Measurements from ENCODE around the gene OR1M1. TPM values are rescaled to one million over a fixed set of nuclear protein-coding genes. Genes with fewer than 3 reads are reported as not detected.

OR1M1 gene
- total RNA-seq, 1 experiment from 2014 or later: not detected

- Histone ChIP-seq H3K27me3 (ENCODE audit: control insufficient read depth, insufficient read depth, low read length) (no peaks in the 10 kb centered on the region), H3K4me3 (ENCODE audit: insufficient read depth, low read depth, low read length) (no peak within 1 kb of the TSS), H3K36me3 (replicated peaks; ENCODE audit: control insufficient read depth, insufficient read depth, low read length) (no peaks in the 10 kb centered on the region)
- DNase-seq: no peak
These were observed 40.1 kb downstream of the OR1M1 start, which contains the start of gene OR7G3 for GRCh38 chr19:9126900-9127405. Gene OR7G3, minus strand, starts transcription at chr19:9126950. Its CDS starts 0 bp downstream, at chr19:9126950.

GRCh38 chr19:9128171-9128570 is 41.3 kb downstream of the OR1M1 start:
- no peaks in the 10 kb centered on the region for H3K36me3 ChIP-seq (replicated peaks; ENCODE audit: control insufficient read depth, insufficient read depth, low read length)
- DNase-seq: no peak
- H3K27me3 ChIP-seq (ENCODE audit: control insufficient read depth, insufficient read depth, low read length): no peaks in the 10 kb centered on the region
- no peak overlapping the region for H3K4me3 ChIP-seq (ENCODE audit: insufficient read depth, low read depth, low read length)

- no peak overlapping the region for H3K4me3 ChIP-seq (ENCODE audit: insufficient read depth, low read depth, low read length)
- no peaks in the 10 kb centered on the region for H3K36me3 ChIP-seq (replicated peaks; ENCODE audit: control insufficient read depth, insufficient read depth, low read length)
- H3K27me3 ChIP-seq (ENCODE audit: control insufficient read depth, insufficient read depth, low read length): no peaks in the 10 kb centered on the region
- no peak for DNase-seq
These were observed 44.1 kb downstream of the OR1M1 start for GRCh38 chr19:9130965-9131364.

- H3K4me3 ChIP-seq (ENCODE audit: insufficient read depth, low read depth, low read length): no peak overlapping the region
- no peaks in the 10 kb centered on the region for H3K36me3 ChIP-seq (replicated peaks; ENCODE audit: control insufficient read depth, insufficient read depth, low read length)
- no peak for DNase-seq
- H3K27me3 ChIP-seq (ENCODE audit: control insufficient read depth, insufficient read depth, low read length): no peaks in the 10 kb centered on the region
These were observed 45.6 kb downstream of the OR1M1 start for GRCh38 chr19:9132422-9132821.

GRCh38 chr19:9139609-9140158 is 52.8 kb downstream of the OR1M1 start:
- peak overlapping the region; percentile 92 for H3K4me3 ChIP-seq (ENCODE audit: insufficient read depth, low read depth, low read length)
- no peaks in the 10 kb centered on the region for H3K36me3 ChIP-seq (replicated peaks; ENCODE audit: control insufficient read depth, insufficient read depth, low read length)
- DNase-seq: no peak
- no peaks in the 10 kb centered on the region for H3K27me3 ChIP-seq (ENCODE audit: control insufficient read depth, insufficient read depth, low read length)

- H3K4me3 ChIP-seq (ENCODE audit: insufficient read depth, low read depth, low read length): peak within 1 kb of the TSS; percentile 92
These were observed 53.5 kb downstream of the OR1M1 start, which contains the start of gene ZNF317 for GRCh38 chr19:9140159-9140874. Gene ZNF317, plus strand, starts transcription at chr19:9140397. Its CDS starts 15,620 bp downstream, at chr19:9156017.

GRCh38 chr19:9144920-9145319 is 58.1 kb downstream of the OR1M1 start:
- no peak for DNase-seq
- no peak overlapping the region for H3K4me3 ChIP-seq (ENCODE audit: insufficient read depth, low read depth, low read length)

More at GRCh38 chr19:9140159-9140874, 53.5 kb downstream of the OR1M1 start, which contains the start of gene ZNF317:
- H3K27me3 ChIP-seq (ENCODE audit: control insufficient read depth, insufficient read depth, low read length): no peaks in the 10 kb centered on the region
- H3K36me3 ChIP-seq (replicated peaks; ENCODE audit: control insufficient read depth, insufficient read depth, low read length): no peaks in the 10 kb centered on the region
- DNase-seq: peak; percentile 80

More at GRCh38 chr19:9144920-9145319, 58.1 kb downstream of the OR1M1 start:
- Histone ChIP-seq H3K36me3 (replicated peaks; ENCODE audit: control insufficient read depth, insufficient read depth, low read length) (peaks cover 4% of the 10 kb centered on the region; the same call in 1 of the 2 replicates), H3K27me3 (ENCODE audit: control insufficient read depth, insufficient read depth, low read length) (no peaks in the 10 kb centered on the region)

Other genes starting within 250 kb of the OR1M1 start
- gene MUC16, start 76.7 kb upstream of the OR1M1 start, total RNA-seq (2014; rRNA removed; shearing (Covaris generic)): not detected in 2 replicates
- gene OR7G2, start 20.4 kb downstream of the OR1M1 start, total RNA-seq (2014; rRNA removed; shearing (Covaris generic)): not detected in 2 replicates
- not detected in 2 replicates for gene OR7G1, start 28.7 kb downstream of the OR1M1 start, total RNA-seq (2014; rRNA removed; shearing (Covaris generic))
- not detected in 2 replicates for gene OR7G3, start 39.9 kb downstream of the OR1M1 start, total RNA-seq (2014; rRNA removed; shearing (Covaris generic))
- gene ZNF317, start 53.3 kb downstream of the OR1M1 start, total RNA-seq (2014; rRNA removed; shearing (Covaris generic)): 19.9 and 26.0 TPM in 2 replicates
- gene OR7D2, start 91.9 kb downstream of the OR1M1 start, total RNA-seq (2014; rRNA removed; shearing (Covaris generic)): not detected in 2 replicates
- not detected in 2 replicates for gene OR7D4, start 132.5 kb downstream of the OR1M1 start, total RNA-seq (2014; rRNA removed; shearing (Covaris generic))
- gene OR7E24, start 163.9 kb downstream of the OR1M1 start, total RNA-seq (2014; rRNA removed; shearing (Covaris generic)): not detected in 2 replicates
- 3.6 and 4.7 TPM in 2 replicates for gene ZNF699, start 222.8 kb downstream of the OR1M1 start, total RNA-seq (2014; rRNA removed; shearing (Covaris generic))
- gene ZNF559, start 237.1 kb downstream of the OR1M1 start, total RNA-seq (2014; rRNA removed; shearing (Covaris generic)): 6.1 and 15.1 TPM in 2 replicates